ENCODE data around the gene CYB561A3. TPM values are rescaled to one million over a fixed set of nuclear protein-coding genes. Genes with fewer than 3 reads are reported as not detected.

The CYB561A3 gene
- total and polyA plus RNA-seq, 2 of the 13 experiments (the other 11 are each of a cell fraction or from before 2014, with no cell fraction given), result 11.4 to 14.9 TPM

DNA sequence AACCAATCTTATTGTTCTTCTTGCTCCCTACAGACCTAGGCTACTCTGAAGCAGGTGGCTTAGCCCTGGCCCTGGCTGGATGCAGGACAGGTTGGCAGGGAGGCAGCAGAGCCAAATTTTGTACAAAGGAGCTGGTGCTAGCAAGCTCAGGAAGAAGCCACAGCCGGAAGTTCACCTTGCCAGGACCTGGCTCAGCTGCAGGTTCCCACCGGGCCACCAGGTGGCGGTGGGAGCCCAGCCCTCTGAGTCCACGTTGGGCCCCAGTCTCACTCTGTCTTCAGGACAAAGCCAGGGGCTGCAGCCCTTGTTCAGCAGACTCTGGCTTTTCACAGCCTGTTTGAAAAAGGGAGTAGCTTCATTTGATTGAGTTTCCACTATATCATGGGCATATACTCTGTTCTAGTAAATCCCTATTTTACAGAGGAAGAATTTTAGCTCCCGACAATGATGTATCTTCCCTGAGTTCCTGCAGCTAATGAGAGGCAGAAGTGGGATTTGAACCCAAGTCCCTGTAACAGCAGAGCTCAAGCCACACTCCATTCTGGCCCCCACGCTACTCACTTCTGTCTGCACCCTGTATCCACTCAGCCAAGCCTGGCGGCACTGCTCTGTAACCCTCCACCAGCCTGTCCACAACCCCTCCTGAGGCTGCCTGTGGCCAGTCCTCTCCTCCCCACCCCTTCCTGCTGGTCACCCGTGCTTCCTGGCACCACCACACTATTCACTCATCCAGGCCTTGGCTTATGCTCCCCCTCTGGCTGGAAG, 25.3 kb downstream of the CYB561A3 start (continued):
- TF ChIP-seq, protein P1, sequence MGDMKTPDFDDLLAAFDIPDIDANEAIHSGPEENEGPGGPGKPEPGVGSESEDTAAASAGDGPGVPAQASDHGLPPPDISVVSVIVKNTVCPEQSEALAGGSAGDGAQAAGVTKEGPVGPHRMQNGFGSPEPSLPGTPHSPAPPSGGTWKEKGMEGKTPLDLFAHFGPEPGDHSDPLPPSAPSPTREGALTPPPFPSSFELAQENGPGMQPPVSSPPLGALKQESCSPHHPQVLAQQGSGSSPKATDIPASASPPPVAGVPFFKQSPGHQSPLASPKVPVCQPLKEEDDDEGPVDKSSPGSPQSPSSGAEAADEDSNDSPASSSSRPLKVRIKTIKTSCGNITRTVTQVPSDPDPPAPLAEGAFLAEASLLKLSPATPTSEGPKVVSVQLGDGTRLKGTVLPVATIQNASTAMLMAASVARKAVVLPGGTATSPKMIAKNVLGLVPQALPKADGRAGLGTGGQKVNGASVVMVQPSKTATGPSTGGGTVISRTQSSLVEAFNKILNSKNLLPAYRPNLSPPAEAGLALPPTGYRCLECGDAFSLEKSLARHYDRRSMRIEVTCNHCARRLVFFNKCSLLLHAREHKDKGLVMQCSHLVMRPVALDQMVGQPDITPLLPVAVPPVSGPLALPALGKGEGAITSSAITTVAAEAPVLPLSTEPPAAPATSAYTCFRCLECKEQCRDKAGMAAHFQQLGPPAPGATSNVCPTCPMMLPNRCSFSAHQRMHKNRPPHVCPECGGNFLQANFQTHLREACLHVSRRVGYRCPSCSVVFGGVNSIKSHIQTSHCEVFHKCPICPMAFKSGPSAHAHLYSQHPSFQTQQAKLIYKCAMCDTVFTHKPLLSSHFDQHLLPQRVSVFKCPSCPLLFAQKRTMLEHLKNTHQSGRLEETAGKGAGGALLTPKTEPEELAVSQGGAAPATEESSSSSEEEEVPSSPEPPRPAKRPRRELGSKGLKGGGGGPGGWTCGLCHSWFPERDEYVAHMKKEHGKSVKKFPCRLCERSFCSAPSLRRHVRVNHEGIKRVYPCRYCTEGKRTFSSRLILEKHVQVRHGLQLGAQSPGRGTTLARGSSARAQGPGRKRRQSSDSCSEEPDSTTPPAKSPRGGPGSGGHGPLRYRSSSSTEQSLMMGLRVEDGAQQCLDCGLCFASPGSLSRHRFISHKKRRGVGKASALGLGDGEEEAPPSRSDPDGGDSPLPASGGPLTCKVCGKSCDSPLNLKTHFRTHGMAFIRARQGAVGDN (CRISPR knock-in tag; IDR thresholded peaks at IDR 0.05), result peak; percentile 87
- TF ChIP-seq CCDC6 (CRISPR knock-in tag; IDR thresholded peaks at IDR 0.05) (0 out of 2 replicates have a peak, but pooled peaks have one; percentile 60), MIXL1 (CRISPR knock-in tag; IDR thresholded peaks at IDR 0.05) (0 out of 2 replicates have a peak, but pooled peaks have one; percentile 42), ZNF772 (CRISPR knock-in tag; IDR thresholded peaks at IDR 0.05) (no peak), ZNF530 (CRISPR knock-in tag; IDR thresholded peaks at IDR 0.05; ENCODE audit: low read depth) (no peak), HDAC1 (CRISPR knock-in tag; IDR thresholded peaks at IDR 0.05) (peak; percentile 42; the same call in 1 of the 2 replicates), SMYD3 (CRISPR knock-in tag; IDR thresholded peaks at IDR 0.05) (0 out of 2 replicates have a peak, but pooled peaks have one; percentile 65), ZNF138 (CRISPR knock-in tag; IDR thresholded peaks at IDR 0.05; ENCODE audit: low read depth) (peak; percentile 71; the same call in 1 of the 2 replicates), ZFP36L1 (CRISPR knock-in tag; IDR thresholded peaks at IDR 0.05) (no peak), SMAD1 (CRISPR knock-in tag; IDR thresholded peaks at IDR 0.05; ENCODE audit: borderline replicate concordance, low read depth) (no peak), ZNF143 (CRISPR knock-in tag; IDR thresholded peaks at IDR 0.05) (no peak), SMAD3 (CRISPR knock-in tag; IDR thresholded peaks at IDR 0.05) (peak; percentile 81; the same call in 1 of the 2 replicates), ZNF749 (CRISPR knock-in tag; IDR thresholded peaks at IDR 0.05; ENCODE audit: borderline replicate concordance) (no peak), STAG1 (CRISPR knock-in tag; IDR thresholded peaks at IDR 0.05) (peak; percentile 87), EZH2 (conservative IDR thresholded peaks at IDR 0.05; ENCODE audit: low read depth, low read length) (no peak), SOX5 (CRISPR knock-in tag; IDR thresholded peaks at IDR 0.05; ENCODE audit: borderline replicate concordance) (no peak), JDP2 (CRISPR knock-in tag; IDR thresholded peaks at IDR 0.05; ENCODE audit: borderline replicate concordance) (no peak)
- TF ChIP-seq, protein P2, sequence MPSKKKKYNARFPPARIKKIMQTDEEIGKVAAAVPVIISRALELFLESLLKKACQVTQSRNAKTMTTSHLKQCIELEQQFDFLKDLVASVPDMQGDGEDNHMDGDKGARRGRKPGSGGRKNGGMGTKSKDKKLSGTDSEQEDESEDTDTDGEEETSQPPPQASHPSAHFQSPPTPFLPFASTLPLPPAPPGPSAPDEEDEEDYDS (CRISPR knock-in tag; IDR thresholded peaks at IDR 0.05), result peak; percentile 65; the same call in 1 of the 2 replicates
- TF ChIP-seq, protein P3, sequence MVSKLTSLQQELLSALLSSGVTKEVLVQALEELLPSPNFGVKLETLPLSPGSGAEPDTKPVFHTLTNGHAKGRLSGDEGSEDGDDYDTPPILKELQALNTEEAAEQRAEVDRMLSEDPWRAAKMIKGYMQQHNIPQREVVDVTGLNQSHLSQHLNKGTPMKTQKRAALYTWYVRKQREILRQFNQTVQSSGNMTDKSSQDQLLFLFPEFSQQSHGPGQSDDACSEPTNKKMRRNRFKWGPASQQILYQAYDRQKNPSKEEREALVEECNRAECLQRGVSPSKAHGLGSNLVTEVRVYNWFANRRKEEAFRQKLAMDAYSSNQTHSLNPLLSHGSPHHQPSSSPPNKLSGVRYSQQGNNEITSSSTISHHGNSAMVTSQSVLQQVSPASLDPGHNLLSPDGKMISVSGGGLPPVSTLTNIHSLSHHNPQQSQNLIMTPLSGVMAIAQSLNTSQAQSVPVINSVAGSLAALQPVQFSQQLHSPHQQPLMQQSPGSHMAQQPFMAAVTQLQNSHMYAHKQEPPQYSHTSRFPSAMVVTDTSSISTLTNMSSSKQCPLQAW (CRISPR knock-in tag; IDR thresholded peaks at IDR 0.05), result 0 out of 2 replicates have a peak, but pooled peaks have one; percentile 33
- TF ChIP-seq, protein P4, sequence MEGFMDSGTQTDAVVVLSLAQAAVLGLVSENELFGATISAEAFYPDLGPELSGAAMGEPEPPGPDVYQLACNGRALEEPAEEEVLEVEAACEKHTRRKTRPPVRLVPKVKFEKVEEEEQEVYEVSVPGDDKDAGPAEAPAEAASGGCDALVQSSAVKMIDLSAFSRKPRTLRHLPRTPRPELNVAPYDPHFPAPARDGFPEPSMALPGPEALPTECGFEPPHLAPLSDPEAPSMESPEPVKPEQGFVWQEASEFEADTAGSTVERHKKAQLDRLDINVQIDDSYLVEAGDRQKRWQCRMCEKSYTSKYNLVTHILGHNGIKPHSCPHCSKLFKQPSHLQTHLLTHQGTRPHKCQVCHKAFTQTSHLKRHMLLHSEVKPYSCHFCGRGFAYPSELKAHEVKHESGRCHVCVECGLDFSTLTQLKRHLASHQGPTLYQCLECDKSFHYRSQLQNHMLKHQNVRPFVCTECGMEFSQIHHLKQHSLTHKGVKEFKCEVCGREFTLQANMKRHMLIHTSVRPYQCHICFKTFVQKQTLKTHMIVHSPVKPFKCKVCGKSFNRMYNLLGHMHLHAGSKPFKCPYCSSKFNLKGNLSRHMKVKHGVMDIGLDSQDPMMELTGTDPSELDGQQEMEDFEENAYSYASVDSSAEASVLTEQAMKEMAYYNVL (CRISPR knock-in tag; IDR thresholded peaks at IDR 0.05; ENCODE audit: borderline replicate concordance), result 0 out of 2 replicates have a peak, but pooled peaks have one; percentile 35

All from HepG2 (cell line).